Tibial artery (tissue), 4 donors: ENCODE measurements around the gene ZMYND15.

Experiments used
- DNase-seq, 2 donors: peaks; one replicate each; pipeline ENCODE4 v3.0.0-alpha.2; 2019
- H3K27ac ChIP-seq, 2 donors: fragments of 200-600 bp; sonication (generic) in 1 of 2; 1 replicate in 1 of 2; 2 replicates in 1 of 2; pipeline ENCODE4 v1.5.1; 2018 to 2019; ENCODE audit warnings: mild to moderate bottlenecking in 1 of 2
- H3K27me3 ChIP-seq, 2 donors: fragments of 200-600 bp; sonication (generic) in 1 of 2; one replicate each; pipeline versions ENCODE4 v1.5.1 to v1.6.0; 2016 to 2019
- H3K36me3 ChIP-seq, 3 donors: fragments of 200-600 bp; sonication (generic) in 2 of 3; one replicate each; pipeline ENCODE4 v1.5.1; 2016 to 2019; ENCODE audit warnings: mild to moderate bottlenecking in 2 of 3
- H3K4me1 ChIP-seq, 4 donors: fragments of 200-600 bp; sonication (generic) in 2 of 4; 1 replicate in 3 of 4; 2 replicates in 1 of 4; pipeline ENCODE4 v1.5.1; 2016 to 2019
- H3K4me3 ChIP-seq, 2 donors: fragments of 200-600 bp; sonication (generic) in 1 of 2; 1 replicate in 1 of 2; 2 replicates in 1 of 2; pipeline ENCODE4 v1.5.1; 2018 to 2019; ENCODE audit warnings: mild to moderate bottlenecking in 2 of 2
- H3K9me3 ChIP-seq, 3 donors: fragments of 200-600 bp; sonication (generic) in 1 of 3; one replicate each; pipeline ENCODE4 v1.5.1; 2016 to 2019
- intact Hi-C: fragments of 100-400 bp; cut with DNase I; formaldehyde crosslinking; loops from one replicate; pipeline ENCODE4 v1.15.0; 2023; ENCODE audit warnings: low total_unique reads
- TF ChIP-seq, protein P1 (sequence below), 2 experiments: fragments of 200-600 bp in 1 of 2; fragments of 450-650 bp in 1 of 2; IDR thresholded peaks; one replicate each; pipeline ENCODE4 v1.5.1; 2017 to 2019; ENCODE audit warnings: antibody characterized with exemption in 2 of 2, mild to moderate bottlenecking in 1 of 2, moderate library complexity in 1 of 2

The ZMYND15 gene

DNA sequence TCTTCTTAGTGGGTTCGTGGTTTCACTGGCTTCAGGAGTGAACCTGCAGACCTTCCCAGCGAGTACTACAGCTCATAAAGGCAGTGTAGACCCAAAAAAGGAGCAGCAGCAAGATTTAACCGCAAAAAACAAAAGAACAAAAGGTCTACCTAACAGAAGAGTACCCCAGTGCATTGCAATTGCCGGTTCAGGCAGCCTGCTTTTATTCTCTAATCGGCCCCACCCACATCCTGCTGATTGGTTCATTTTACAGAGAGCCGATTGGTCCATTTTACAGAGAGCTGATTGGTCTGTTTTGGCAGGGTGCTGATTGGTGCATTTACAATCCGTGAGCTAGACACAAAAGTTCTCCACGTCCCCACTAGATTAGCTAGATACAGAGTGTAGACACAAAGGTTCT, 31.2 kb upstream of the ZMYND15 start:
- Histone ChIP-seq H3K4me1 (peaks cover 0 to 15% (median 11%) of the 10 kb centered on the region in 4 donors), H3K4me3 (no peak overlapping the region), H3K9me3 (no peaks in the 10 kb centered on the region), H3K27me3 (no peaks in the 10 kb centered on the region), H3K27ac (no peak overlapping the region), H3K36me3 (no peaks in the 10 kb centered on the region)
- no peak for DNase-seq
- intact Hi-C loops, result no loop called here
- TF ChIP-seq, protein P1, sequence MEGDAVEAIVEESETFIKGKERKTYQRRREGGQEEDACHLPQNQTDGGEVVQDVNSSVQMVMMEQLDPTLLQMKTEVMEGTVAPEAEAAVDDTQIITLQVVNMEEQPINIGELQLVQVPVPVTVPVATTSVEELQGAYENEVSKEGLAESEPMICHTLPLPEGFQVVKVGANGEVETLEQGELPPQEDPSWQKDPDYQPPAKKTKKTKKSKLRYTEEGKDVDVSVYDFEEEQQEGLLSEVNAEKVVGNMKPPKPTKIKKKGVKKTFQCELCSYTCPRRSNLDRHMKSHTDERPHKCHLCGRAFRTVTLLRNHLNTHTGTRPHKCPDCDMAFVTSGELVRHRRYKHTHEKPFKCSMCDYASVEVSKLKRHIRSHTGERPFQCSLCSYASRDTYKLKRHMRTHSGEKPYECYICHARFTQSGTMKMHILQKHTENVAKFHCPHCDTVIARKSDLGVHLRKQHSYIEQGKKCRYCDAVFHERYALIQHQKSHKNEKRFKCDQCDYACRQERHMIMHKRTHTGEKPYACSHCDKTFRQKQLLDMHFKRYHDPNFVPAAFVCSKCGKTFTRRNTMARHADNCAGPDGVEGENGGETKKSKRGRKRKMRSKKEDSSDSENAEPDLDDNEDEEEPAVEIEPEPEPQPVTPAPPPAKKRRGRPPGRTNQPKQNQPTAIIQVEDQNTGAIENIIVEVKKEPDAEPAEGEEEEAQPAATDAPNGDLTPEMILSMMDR (IDR thresholded peaks at IDR 0.05), result no peak

DNA sequence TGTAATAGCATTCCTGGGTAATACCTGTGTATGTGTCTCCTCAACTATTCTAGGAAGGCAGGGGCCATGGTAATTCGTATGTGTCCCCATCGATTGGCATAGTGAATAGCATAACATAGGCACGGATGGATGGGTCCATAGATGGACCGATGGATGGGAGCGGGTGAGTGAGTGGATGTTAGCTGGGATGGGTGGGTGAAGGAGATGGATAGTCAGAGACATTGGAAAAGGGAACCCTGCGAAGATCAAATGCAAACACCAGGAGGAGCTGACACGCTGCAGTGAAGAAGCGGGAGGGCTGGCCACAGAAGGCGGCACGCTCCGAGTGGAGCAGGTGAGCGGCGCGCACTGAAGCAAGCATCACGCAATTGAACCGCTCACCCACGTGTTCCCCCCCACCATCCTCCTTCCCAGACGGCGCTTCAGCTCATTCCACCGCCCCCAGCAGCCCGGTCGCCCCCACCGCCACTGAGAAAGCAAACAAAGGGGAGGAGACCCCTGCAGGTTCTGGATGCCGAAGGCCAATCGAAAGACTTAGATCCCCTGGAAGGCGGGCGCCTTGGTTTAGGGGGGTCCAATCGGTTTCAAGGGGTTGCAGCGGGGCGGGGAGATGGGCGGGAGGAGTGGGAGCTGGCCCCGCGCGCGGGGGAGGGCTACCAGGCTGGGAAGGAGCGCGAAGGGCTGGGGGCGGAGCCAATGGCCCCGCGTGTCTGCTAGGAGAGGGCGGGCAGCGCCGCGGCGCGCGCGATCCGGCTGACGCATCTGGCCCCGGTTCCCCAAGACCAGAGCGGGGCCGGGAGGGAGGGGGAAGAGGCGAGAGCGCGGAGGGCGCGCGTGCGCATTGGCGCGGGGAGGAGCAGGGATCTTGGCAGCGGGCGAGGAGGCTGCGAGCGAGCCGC, 29.6 kb upstream of the ZMYND15 start, which contains the start of gene ARRB2:
ARRB2 (plus strand) TSS at position 839 of the 899 bp plus-strand sequence. CDS start 90 bp downstream, outside the sequence.
- peak within 1 kb of the TSS; percentile 82 to 88 for H3K27ac ChIP-seq
- intact Hi-C loops, result loop anchor here (2.0 kb wide), 1 partner anchor 21 kb away; the partner anchor contains the start of gene MED11
- DNase-seq, result peak; percentile 98 to 99
- H3K4me3 ChIP-seq, result peak within 1 kb of the TSS; percentile 72 to 95
- H3K27me3 ChIP-seq, result no peaks in the 10 kb centered on the region
- peaks cover 0 to 13% (median 11%) of the 10 kb centered on the region in 4 donors for H3K4me1 ChIP-seq
- no peaks in the 10 kb centered on the region for H3K36me3 ChIP-seq
- TF ChIP-seq, protein P1 (IDR thresholded peaks at IDR 0.05), result peak; percentile 51 to 57
- no peaks in the 10 kb centered on the region for H3K9me3 ChIP-seq

DNA sequence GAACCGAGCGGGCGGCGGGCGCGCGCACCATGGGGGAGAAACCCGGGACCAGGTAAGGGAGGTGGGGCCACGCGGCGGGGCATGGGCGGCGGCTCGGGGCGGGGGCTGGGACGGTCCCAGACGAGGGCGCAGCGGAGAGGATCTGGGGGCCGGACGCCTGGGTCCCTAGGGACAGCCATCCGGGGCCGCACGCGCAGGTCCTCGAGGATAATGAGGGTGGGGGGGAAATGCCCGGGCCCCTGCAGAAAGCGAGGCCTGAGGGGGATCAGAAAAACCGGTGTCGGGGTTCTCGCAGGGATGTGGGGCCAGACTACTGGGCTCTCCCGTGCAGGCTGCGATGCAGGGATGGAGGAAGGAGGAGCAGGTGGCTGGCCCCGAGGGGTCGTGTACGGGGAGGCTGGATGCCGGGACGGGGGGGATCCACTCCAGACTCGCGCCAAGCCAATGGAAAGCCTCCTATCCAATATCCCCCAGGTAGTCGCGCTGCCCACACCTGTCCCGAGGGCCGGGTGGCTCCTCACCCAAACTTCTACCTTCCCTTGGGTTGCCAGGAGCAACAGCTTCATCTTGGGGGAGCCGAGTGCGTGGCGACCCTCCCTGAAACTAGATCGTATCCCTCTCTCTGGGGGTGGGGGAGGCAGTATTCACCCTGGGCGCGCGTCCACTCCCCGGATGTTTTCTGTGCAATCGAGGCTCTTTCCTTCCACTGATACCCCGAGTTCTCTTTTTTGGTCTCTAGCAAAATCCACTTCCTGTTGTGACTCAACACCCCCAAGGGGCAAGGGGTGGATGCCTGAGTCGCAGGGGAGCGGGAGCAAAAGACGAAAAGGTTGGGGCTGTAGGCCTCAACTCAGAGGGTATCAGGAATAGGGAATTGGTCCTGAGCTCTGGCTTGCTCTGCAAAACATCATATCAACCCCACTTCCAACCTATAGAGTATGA, 28.7 kb upstream of the ZMYND15 start:
- no peaks in the 10 kb centered on the region for H3K9me3 ChIP-seq
- peak overlapping the region; percentile 72 to 95 for H3K4me3 ChIP-seq
- intact Hi-C loops, result loop anchor here (2.0 kb wide), 1 partner anchor 20 kb away; the partner anchor contains the start of gene MED11
- H3K36me3 ChIP-seq, result peaks cover 0 to 3% (median under 1%) of the 10 kb centered on the region in 3 donors
- H3K27me3 ChIP-seq, result no peaks in the 10 kb centered on the region
- peak overlapping the region; percentile 82 to 88 for H3K27ac ChIP-seq
- H3K4me1 ChIP-seq, result peaks cover 0 to 13% (median 11%) of the 10 kb centered on the region in 4 donors
- DNase-seq, result no peak
- TF ChIP-seq, protein P1 (IDR thresholded peaks at IDR 0.05), result no peak

DNA sequence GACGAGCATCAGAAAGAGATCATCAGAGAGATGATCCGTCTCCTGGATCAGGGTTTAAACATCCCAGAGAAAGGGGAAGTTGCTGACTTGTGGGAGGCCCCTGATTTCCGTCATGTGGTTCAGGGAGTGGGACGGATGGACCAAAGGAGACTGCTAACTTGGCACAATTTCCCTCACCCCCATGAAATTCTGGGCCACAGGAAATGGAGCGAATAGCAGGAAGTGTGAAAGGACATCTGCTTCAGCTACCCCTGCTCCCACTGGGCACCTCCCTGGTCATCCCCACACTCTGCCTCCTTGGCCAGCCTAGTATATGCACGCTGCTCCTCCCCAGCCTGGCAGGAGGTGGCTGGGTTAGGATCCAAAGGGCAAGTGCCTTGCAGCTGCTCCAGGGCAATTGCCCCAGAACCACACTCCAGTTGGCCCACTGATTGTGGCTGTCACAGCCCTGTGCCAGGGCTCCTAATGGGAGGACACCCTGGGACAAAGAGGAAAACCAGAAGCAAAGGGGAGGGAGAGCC, 27.9 kb upstream of the ZMYND15 start:
- H3K36me3 ChIP-seq, result peaks cover 0 to 10% (median 7%) of the 10 kb centered on the region in 3 donors
- intact Hi-C loops, result loop anchor here (2.0 kb wide), 1 partner anchor 19 kb away; the partner anchor contains the start of gene MED11
- peaks cover 0 to 13% (median 11%) of the 10 kb centered on the region in 4 donors for H3K4me1 ChIP-seq

More for the DNA sequence above, 27.9 kb upstream of the ZMYND15 start:
- Histone ChIP-seq H3K4me3 (peak overlapping the region; percentile 72 to 95), H3K27me3 (no peaks in the 10 kb centered on the region), H3K27ac (no peak overlapping the region), H3K9me3 (no peaks in the 10 kb centered on the region)
- peak; percentile 64 to 76 for DNase-seq
- TF ChIP-seq, protein P1 (IDR thresholded peaks at IDR 0.05), result no peak
